ENCODE data around the gene PABPC1L.

The PABPC1L gene

GRCh38 chr20:44888226-44889103 is 21.4 kb upstream of the PABPC1L start:
- no peak overlapping the region for H3K27ac ChIP-seq

GRCh38 chr20:44891826-44892225 is 18.0 kb upstream of the PABPC1L start:
- no peak overlapping the region for H3K27ac ChIP-seq
- TF ChIP-seq CTCF (conservative IDR thresholded peaks at IDR 0.05) = no peak
- TF ChIP-seq ZFX (IDR thresholded peaks at IDR 0.05) = no peak

More at GRCh38 chr20:44888226-44889103, 21.4 kb upstream of the PABPC1L start:
- TF ChIP-seq CTCF (conservative IDR thresholded peaks at IDR 0.05) = peak; percentile 74
- no peak for TF ChIP-seq ZFX (IDR thresholded peaks at IDR 0.05)

- no peak for TF ChIP-seq CTCF (conservative IDR thresholded peaks at IDR 0.05)
- no peak for TF ChIP-seq ZFX (IDR thresholded peaks at IDR 0.05)
- H3K27ac ChIP-seq = no peak overlapping the region
Measured at GRCh38 chr20:44894959-44895358, 14.9 kb upstream of the PABPC1L start.

DNA sequence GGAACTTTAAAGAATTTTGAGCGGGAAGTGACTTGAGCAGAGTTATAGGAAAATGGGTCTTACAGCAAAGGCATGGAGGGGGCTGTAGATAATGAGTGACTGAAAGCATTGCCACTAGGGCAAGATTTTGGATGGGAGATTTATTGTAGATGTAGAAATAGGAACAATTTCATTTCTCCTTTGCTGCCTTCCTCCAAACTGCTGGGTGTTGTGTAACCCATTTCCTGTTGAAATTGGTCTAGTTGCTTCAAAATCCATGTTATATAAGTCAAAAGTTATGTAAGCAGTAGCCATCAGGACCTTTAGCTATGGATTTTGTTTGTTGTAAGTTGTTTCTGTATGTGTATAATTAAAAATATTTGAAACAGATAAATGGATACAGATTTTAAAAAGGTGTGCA is 13.3 kb upstream of the PABPC1L start:
- TF ChIP-seq ZFX (IDR thresholded peaks at IDR 0.05) = no peak
- no peak for TF ChIP-seq CTCF (conservative IDR thresholded peaks at IDR 0.05)
- H3K27ac ChIP-seq = no peak overlapping the region

DNA sequence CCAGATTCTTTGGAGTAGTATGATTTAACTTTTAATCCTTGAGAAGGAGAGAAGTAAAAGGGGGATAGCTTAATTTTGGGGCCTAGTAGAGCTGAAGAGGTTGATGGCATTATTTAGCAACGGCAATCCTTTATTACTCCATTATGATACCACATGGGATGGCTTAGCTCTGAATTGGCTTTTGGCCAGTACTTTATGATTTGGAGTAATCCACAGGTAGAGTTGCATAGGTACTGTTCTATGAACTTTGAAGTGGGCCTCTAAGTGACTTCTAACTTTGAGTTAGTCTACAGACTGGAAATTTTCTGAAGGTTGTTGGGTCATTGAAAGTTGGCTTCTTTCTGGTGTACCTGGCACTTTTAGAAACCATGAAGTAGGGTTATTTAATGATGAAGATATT is 12.7 kb upstream of the PABPC1L start:
- H3K27ac ChIP-seq = no peak overlapping the region
- no peak for TF ChIP-seq CTCF (conservative IDR thresholded peaks at IDR 0.05)
- TF ChIP-seq ZFX (IDR thresholded peaks at IDR 0.05) = no peak

DNA sequence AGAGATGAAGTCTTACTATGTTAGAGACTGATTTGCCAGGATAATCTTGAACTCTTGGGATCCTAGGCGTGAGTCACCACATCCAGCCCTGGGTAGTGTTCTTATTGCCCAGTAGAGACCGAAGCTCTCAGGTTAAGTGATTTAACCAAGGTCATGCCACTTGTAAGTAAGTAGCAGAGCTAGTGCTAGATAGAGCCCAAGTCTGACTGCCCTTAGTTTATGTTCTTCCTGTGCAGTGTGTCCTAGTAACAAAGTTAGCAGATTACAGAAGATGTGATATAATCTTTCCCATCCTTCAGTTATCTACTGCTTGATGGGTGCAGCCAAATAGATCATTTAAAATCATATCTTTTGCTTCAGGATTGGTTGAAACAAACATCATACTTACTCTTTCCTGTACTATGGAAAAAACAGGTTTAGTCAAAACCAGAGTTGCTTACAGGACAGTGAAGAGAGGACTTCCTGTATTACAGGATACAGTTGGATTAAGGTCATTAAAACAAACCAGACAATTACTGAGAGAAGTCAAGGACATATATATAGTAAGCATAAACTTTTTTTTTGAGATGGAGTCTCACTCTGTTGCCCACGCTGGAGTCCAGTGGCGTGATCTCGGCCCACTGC is 9.5 kb upstream of the PABPC1L start:
- no peak overlapping the region for H3K27ac ChIP-seq
- TF ChIP-seq ZFX (IDR thresholded peaks at IDR 0.05) (no peak), CTCF (conservative IDR thresholded peaks at IDR 0.05) (no peak)

DNA sequence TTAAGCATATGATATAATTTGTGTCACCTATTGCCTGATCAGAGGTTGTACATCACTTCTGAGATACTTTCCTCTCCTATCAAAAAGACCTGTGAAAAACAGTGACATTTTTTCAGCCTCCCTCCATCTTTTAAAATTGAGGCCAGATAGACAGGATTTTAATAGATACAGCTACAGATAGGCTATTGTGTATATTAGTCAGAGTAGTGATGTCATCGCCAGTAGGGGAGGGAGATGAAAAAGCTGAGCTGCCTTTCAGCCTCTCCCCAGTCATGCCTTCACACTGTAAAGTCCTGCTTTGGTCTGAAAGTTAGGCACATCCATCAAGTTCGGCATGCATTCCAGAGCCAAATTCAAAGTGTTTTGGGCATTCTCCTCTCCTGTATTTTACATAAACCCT is 7.9 kb upstream of the PABPC1L start:
- no peak overlapping the region for H3K27ac ChIP-seq
- TF ChIP-seq CTCF (conservative IDR thresholded peaks at IDR 0.05) (no peak), ZFX (IDR thresholded peaks at IDR 0.05) (no peak)

Data from C4-2B (cell line).